GM12875 (cell line): Measurements from ENCODE around the gene C21orf91.

Experiments
- H3K4me3 ChIP-seq: one replicate; pipeline ENCODE4 v1.5.1; 2011; ENCODE audit warnings: low read depth, low read length, control low read depth
- CTCF ChIP-seq: IDR thresholded peaks from 2 replicates; pipeline ENCODE4 v1.5.1; 2011; ENCODE audit warnings: low read depth, mild to moderate bottlenecking, control low read depth, inconsistent platforms, low read length, moderate library complexity, borderline replicate concordance; ENCODE audit not compliant: insufficient read depth

The C21orf91 gene

GRCh38 chr21:17793246-17794123 lies 25.7 kb downstream of the C21orf91 start:
- H3K4me3 ChIP-seq = no peak overlapping the region
- no peak for TF ChIP-seq CTCF

- TF ChIP-seq CTCF = no peak
- H3K4me3 ChIP-seq = no peak overlapping the region
Observed at GRCh38 chr21:17789656-17790055, 29.5 kb downstream of the C21orf91 start.

GRCh38 chr21:17789069-17789468 lies 30.1 kb downstream of the C21orf91 start:
- no peak overlapping the region for H3K4me3 ChIP-seq

GRCh38 chr21:17786851-17787181 lies 32.3 kb downstream of the C21orf91 start:
- TF ChIP-seq CTCF = no peak

More at GRCh38 chr21:17789069-17789468, 30.1 kb downstream of the C21orf91 start:
- TF ChIP-seq CTCF = no peak

GRCh38 chr21:17786071-17786850 lies 32.9 kb downstream of the C21orf91 start:
- no peak for TF ChIP-seq CTCF

More at GRCh38 chr21:17786851-17787181, 32.3 kb downstream of the C21orf91 start:
- no peak overlapping the region for H3K4me3 ChIP-seq

GRCh38 chr21:17785403-17785788 lies 33.8 kb downstream of the C21orf91 start:
- no peak overlapping the region for H3K4me3 ChIP-seq
- no peak for TF ChIP-seq CTCF

More at GRCh38 chr21:17786071-17786850, 32.9 kb downstream of the C21orf91 start:
- no peak overlapping the region for H3K4me3 ChIP-seq
